GM19043 (cell line): ENCODE measurements around the gene LRRC32.
A peak's percentile ranks its signal among the peaks of the same experiment; 100 is the strongest.

Experiments
- ATAC-seq: cut with Tn5 transposase; IDR thresholded peaks from one replicate; pipeline ENCODE4 v1.9.1; 2021; ENCODE audit warnings: low read depth; ENCODE audit not compliant: unreplicated experiment

The LRRC32 gene

GRCh38 chr11:76682106-76682505 lies 11.6 kb upstream of the LRRC32 start:
- ATAC-seq: no peak

DNA sequence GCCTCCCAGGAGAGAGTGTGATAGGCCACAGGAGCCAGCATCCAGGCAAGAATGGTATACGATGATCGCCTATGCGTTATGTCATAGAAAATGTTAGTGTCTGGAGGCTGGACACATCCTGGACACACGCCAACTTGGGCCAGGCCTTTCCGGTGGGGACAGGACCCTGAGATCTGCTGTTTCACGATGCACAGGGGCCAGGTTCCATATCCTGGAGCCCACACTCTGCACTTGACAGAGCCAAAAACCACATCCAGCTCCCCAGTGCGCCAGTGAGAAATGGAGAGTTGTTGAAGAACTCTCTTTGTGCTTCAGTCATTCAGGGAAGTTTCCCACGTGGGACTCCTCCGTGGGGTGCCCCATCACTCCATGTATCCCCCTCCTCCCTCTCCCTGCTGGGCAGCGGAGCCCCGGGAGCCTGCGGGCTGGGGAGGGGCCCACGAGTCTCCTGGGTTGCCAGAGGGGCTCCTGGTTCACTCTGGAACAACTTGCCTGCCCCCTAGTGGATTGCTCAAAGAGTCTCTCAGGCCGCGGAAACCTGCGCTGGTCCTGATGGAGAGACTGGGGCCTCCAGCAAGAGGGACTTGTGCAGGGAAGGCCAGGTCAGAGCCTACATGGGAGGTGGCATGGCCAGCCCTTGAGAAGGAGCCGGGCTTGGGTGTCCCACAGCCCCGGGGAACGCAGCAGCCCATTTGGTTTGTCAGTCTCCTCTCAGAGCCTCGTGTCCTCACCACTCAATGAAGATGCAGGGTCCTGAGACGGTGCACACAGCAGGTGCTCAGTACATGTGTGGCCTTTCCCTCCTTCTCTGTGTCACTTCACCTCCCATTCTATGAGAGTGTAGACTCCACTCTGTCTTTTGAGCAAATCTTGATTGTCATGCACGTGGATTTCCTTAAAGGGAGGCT lies 10.2 kb upstream of the LRRC32 start:
- ATAC-seq: no peak

- ATAC-seq: no peak
Observed at GRCh38 chr11:76678321-76678720, 7.8 kb upstream of the LRRC32 start.

GRCh38 chr11:76677458-76677765 lies 6.9 kb upstream of the LRRC32 start:
- no peak for ATAC-seq

DNA sequence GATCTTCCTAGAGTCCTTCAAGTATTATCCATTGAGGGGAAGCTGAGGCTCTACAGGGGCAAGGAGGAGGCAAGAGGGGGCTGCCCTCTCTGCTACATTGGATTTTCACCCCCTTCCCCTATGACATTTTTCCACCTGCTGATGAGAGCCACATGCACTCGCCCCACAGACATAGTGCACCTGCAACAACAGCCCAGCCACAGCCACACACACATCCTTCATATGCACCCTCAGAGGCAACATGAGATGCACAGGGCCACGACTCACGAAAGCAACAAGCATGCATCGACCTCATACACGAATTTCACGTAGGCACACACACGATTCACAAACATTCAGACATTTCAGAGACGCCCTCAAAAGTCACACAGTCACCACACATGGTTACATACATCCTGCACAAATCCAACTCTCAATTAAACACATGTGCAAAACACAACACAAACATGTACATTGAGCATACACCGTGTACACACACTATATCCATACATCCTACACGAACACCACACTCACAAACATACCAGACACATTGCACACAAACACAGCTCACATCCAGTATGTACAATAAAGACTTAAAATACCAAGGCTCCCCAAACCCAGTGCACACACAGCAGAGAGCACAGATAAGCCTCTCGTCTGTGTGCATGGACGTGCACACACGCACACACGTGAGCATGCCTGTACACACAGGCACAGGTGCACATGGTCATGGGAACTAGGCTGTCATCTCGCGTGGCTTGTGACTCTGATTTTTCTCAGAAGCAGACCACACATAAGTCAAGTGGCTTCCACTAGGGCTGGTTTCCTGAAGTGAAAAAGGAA lies 6.3 kb upstream of the LRRC32 start:
- ATAC-seq: no peak

DNA sequence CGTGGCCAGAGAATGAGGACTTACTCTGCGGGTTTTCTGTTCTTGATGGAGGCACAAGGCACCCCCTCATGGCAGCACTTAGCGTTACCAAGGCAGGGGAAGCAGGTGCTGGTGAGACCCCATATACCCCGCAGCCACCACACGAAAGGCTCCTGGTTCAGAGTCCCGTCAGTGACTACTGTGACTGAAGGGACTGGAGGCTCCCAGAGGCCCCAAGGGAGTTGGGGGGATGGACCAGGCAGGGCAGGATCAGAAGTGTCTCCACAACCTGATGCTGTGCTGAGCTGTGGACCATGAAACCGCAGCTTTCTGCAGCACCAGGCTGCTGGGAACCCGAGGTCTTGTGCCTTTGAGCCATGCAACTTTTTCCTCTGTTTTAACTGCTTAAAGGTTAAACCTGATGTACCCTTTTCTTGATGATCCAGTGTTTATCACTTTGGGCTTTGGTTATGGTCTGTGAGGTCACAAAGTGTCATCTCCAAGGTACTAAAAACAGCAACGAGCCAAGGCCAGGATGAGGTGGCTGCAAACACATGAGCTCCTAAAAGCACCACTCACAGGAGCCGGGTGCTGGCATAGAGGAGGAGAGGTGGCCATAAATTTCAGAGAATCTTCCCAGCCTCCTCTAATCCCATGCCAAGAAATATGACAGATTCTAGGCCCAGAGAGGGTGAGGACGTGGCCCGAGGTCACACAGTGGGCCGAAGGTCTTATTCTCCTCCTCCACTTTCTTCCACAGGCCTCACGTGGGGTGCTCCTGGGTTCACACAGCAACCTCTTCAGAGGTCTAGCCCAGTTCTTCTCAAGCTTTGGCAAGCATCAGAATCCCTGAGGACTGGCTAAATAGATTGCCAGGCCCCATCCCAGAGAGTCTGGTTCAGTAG lies 4.2 kb upstream of the LRRC32 start:
- peak; percentile 43 for ATAC-seq

DNA sequence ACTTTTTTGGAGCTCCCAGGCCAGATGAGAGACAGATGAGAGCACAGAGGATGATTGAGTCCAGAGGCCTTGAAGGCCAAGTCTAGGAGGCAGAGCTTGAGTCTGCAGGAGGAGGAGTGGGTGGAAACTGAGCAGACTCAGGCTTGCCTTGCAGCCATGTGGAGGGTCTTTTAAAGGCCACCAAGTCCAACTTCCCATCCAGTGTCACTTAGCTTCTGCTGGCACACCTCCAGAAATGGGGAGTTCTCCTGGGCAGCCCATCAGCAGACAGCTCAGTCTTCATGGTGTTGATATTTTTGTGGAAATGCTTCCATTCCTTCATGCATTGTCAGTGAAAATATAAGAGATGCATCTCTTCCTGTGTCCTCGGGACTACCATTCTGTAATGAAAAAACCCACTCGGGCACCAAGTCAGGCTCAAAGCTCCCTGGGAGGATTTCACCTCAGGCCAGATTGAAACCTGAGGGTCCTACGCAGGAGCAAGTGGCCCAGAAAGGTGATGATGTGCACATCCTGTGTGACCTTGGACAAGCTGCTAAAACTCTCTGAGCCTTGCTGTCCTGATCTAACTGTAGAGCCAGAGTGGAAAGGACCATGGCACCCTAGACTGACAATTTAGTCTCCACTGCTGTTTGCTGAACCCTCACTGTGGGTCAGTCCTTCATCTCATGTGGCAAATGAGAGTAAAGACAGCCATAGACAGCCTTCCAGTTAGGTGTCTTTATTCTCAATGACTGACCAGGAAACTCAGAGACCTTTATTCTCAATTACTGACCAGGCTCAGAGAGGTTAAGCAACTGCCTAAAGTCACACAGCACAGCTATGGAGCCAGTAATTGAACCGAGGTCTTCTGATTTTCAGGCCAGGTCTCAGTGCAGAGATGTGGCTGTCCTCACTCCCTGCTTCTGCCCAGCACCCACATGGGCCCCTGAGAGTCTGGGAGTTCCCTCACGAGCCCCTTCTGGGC lies 2.9 kb upstream of the LRRC32 start:
- no peak for ATAC-seq

DNA sequence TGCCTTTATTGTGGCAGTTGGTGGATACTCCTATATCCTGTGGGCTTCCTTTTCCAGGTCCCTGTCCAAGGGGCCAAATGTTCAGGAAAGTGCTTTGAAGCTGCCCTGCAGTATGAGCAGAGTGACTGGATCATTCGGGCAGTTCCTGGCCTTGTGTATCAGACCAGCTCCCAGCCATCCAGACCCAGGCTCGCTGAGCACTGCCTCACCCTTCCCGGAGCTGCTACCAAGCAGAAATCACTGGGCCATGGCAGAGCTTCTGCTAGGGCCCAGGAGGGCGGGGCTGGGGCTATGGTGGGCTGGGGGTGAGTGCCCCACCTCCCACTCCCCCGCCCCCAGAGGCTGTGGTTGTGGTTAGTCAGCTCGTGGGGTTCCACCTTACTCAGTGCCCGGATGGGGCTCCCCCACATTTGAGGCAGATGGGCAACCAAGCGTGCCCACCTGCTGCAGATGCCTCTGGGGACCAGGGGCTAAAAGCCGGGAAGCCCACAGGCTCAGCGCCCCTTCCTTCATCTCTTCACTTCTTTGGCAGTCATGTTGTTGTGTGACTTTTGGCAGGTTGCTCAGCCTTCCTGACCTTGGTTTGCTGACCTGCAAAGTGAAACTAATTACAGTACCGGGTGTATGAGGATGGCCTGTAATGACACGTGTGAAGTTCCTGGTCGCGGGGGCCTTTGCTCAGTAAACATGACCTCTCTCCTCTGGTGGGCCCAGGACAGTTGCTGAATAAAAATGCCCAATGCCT lies 2.1 kb upstream of the LRRC32 start:
- ATAC-seq: peak; percentile 44

DNA sequence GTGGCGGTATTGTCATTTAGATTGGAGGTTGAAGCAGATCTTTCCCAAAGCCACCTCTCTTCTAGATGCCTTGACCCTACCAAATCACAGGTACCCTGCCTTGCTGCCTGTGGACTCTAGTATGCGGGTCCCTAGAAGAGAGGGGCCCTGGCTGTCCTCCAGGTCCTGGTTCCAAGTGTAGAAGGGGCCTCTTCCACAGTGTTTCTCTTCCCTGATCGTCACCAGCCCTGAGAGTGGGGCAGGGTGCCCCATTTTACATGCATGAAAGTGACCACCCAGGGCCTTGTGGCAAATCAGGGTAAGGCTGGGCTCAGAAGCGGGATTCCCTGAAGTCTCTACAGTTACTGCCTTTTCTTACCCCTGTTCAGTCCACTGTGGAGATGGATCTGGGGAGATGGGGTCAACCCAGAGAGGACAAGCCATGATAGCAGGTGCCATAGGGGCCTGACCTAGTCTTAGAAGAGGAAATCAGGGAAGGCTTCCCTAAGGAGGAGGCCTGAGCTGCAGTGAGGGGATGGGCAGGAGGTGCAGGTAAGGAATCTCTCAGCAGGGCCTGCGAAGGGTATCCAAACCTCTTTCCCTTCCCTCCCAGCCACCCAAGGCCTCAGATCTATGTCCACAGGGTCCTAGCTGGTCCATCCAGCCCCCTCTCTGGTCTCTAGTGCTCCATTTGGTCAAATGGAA lies 1.2 kb upstream of the LRRC32 start:
- no peak for ATAC-seq

DNA sequence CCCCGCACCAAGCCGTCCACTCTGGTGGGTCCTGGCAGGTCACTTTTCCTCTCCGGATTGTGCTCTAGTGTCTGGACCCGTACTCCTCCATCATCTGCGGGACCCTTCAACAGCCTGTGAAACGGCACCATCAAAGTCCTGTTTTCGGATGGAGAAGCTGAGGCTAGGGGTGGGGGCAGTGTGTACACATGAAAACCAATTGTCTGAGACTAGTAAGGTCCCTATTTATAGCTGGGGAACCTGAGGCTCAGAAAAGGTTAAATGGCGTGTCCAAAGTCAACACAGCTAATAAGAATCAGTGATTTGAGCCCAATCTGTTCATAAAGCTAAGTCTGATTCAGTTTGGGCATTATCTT lies 668 bp upstream of the LRRC32 start:
- no peak for ATAC-seq

GRCh38 chr11:76669901-76670484 lies 554 bp downstream of the LRRC32 start:
- ATAC-seq: no peak

- no peak for ATAC-seq
Observed at GRCh38 chr11:76668362-76669155, 2.0 kb downstream of the LRRC32 start.

- ATAC-seq: no peak
Observed at GRCh38 chr11:76667856-76668255, 2.7 kb downstream of the LRRC32 start.

DNA sequence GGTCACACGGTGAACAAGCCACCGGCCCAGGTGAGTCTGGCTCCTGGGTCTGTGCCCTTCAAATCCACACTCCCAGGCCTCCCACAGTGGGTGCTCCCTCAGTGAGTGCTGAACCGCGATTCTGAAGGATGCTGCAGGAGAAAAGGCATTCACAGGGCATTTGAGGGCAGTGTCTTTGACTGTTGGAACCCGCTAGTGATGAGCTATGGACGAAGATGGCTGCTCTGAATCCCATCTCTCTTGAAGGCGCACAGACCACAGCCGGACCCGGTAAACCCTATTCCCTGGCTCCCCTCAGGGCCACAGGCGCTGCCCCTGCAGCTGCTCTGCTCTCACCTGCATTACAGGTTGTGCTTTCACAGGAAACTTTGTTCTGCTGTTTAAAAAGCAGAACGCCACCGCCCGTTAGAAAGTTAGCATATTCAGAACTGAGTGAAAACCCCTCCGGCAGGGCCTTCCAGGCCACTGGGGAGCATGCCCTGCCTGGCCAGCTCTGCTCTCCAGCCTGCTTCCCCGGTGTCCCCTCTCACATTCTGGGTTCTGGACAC lies 3.2 kb downstream of the LRRC32 start:
- no peak for ATAC-seq

- ATAC-seq: no peak
Observed at GRCh38 chr11:76666830-76667229, 3.7 kb downstream of the LRRC32 start.

GRCh38 chr11:76666408-76666807 lies 4.1 kb downstream of the LRRC32 start:
- no peak for ATAC-seq

DNA sequence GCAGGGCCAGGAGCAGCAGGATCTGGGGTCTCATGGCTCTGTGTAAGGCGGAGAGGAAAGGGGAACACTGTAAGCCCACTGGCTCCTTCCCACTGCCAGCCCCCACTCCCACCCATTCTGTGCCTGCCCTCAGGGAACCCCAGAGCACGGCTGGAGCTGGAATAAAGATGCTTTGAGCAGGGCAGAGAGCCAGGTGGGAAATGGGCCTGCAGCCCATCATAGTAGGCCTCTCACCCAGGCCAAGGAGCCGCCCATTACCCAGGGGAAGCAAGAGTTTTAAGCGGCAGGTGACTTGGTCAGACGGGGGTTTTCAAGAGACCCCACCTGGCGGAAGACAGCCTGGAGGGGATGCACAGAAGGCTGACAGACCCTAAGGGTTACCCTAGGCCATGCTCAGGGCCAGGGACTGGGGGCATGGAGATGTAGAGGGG lies 4.6 kb downstream of the LRRC32 start:
- ATAC-seq: no peak
